Progenitor cell of endocrine pancreas (in vitro differentiated cells): ENCODE data around the gene CLSTN2. TPM values are rescaled to one million over a fixed set of nuclear protein-coding genes. Genes with fewer than 3 reads are reported as not detected.

ENCODE experiments used
- DNase-seq: peaks from one replicate; pipeline ENCODE4 v3.0.0; 2021; ENCODE audit warnings: low spot score; ENCODE audit not compliant: unreplicated experiment
- H3K27ac Mint-ChIP-seq: 2 replicates; pipeline ENCODE4 v1.8.0; 2021; ENCODE audit warnings: mild to moderate bottlenecking, moderate library complexity, mixed read lengths
- H3K27me3 Mint-ChIP-seq: 2 replicates; pipeline ENCODE4 v1.8.0; 2021; ENCODE audit warnings: mixed read lengths
- H3K36me3 Mint-ChIP-seq: 2 replicates; pipeline ENCODE4 v1.8.0; 2022; ENCODE audit warnings: mixed read lengths; ENCODE audit not compliant: insufficient read depth
- H3K4me1 Mint-ChIP-seq: 2 replicates; pipeline ENCODE4 v1.8.0; 2021; ENCODE audit warnings: low read depth, mixed read lengths
- H3K4me3 Mint-ChIP-seq: 2 replicates; pipeline ENCODE4 v1.8.0; 2021; ENCODE audit warnings: low read depth, mild to moderate bottlenecking, moderate library complexity, mixed read lengths
- H3K9me3 Mint-ChIP-seq: 2 replicates; pipeline ENCODE4 v1.8.0; 2021; ENCODE audit warnings: low read depth, mixed read lengths
- CTCF ChIP-seq: fragments of 200-600 bp; sonication (generic); IDR thresholded peaks from one replicate; pipeline ENCODE4 v1.5.0; 2021; ENCODE audit warnings: antibody characterized with exemption, mild to moderate bottlenecking; ENCODE audit not compliant: unreplicated experiment
- total RNA-seq: library from RNA; stranded (reverse); gene quantifications from 2 replicates; pipeline ENCODE4 v1.2.1, GENCODE V29; 2021

The CLSTN2 gene
- total RNA-seq, 1 donor from 2014 or later = 2.8 TPM

DNA sequence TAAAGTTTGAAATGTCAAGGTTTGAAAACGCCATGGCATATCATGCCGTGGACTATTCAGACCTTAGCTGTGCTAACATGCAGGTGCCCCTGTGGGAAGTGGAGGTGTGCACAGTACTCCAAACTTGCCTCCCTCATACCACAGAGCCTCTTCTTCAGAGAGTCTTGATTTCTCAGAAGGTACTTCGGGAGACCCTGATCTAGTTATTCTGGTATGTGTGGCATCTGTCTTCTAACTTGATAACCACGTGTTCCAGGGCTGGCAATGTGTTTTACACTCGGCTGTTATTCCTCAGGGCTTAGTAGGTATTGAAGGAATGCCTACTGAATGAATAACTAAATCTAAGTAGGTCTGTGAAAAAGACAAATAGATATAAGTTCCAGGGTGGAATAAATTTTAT is 309.9 kb downstream of the CLSTN2 start:
- no peak overlapping the region for H3K4me3 Mint-ChIP-seq
- DNase-seq = no peak
- no peaks in the 10 kb centered on the region for H3K36me3 Mint-ChIP-seq
- no peak for TF ChIP-seq CTCF
- no peak overlapping the region for H3K27ac Mint-ChIP-seq
- no peaks in the 10 kb centered on the region for H3K9me3 Mint-ChIP-seq
- H3K27me3 Mint-ChIP-seq = no peaks in the 10 kb centered on the region
- peaks cover 13% of the 10 kb centered on the region for H3K4me1 Mint-ChIP-seq

DNA sequence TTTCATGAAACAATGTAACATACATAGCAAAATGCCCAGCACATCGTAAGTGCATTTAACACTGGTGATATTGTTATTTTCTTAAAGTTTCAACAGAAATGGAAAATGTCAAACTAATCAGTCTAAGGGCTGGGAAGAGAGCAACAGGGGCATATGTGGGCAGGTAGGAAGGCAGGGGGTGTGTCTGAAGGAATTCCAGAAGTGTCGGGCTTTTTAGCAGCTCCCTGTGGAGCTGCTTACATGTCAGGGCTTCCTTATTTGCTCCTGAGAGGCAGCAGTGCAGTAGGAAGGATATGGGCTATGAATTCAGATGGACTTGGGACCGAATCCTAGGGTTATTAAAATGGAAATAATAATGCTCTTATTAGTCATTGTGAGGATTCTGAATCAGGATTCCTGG is 311.6 kb downstream of the CLSTN2 start:
- Mint-ChIP-seq H3K9me3 (no peaks in the 10 kb centered on the region), H3K4me3 (no peak overlapping the region), H3K36me3 (no peaks in the 10 kb centered on the region), H3K27ac (no peak overlapping the region), H3K4me1 (peaks cover 14% of the 10 kb centered on the region), H3K27me3 (no peaks in the 10 kb centered on the region)
- DNase-seq = no peak
- TF ChIP-seq CTCF = no peak

DNA sequence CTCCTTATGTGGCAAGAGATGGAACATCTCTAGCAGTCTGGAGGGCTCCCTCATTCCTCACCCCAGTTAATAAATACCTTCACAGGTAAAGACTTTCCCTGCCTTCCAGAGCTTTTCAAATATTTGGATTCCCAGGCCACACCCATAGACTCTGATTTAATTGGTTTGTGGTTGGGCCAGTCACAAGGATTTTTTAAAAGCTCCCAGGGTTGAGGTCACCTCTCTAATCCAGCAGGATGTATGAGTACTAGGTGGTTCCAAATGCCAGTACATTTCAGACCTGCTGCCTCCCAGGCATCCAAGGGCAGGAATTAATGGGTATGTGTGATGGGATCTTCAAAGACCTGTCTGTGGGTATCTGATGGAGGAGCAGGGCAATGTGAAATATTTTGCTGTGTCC is 312.8 kb downstream of the CLSTN2 start:
- no peak for DNase-seq
- no peak overlapping the region for H3K27ac Mint-ChIP-seq
- H3K4me1 Mint-ChIP-seq = peaks cover 18% of the 10 kb centered on the region
- H3K27me3 Mint-ChIP-seq = no peaks in the 10 kb centered on the region
- no peak overlapping the region for H3K4me3 Mint-ChIP-seq
- no peak for TF ChIP-seq CTCF
- no peaks in the 10 kb centered on the region for H3K36me3 Mint-ChIP-seq
- H3K9me3 Mint-ChIP-seq = no peaks in the 10 kb centered on the region

DNA sequence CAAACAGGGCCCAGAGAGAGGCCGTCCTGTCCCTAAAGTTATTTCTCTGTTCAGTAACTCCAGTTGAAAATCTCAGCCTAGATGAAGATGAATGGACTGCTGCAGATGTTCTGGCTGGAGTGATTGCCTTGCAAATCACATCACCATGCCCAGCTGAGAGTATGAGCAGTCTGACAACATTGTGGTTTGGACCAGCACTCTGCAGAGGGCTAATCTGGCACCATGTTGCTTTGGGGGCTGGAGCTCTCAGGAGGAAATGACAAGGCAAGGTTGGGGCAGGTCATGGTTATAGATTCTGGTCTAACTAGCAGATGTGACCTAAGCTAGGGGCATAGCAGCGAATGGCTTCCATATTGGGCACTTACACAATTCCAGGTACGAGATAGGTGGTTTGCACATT is 314.2 kb downstream of the CLSTN2 start:
- H3K4me1 Mint-ChIP-seq = peaks cover 18% of the 10 kb centered on the region
- H3K27me3 Mint-ChIP-seq = no peaks in the 10 kb centered on the region
- no peaks in the 10 kb centered on the region for H3K9me3 Mint-ChIP-seq
- H3K4me3 Mint-ChIP-seq = no peak overlapping the region
- no peak overlapping the region for H3K27ac Mint-ChIP-seq
- no peaks in the 10 kb centered on the region for H3K36me3 Mint-ChIP-seq
- TF ChIP-seq CTCF = no peak
- no peak for DNase-seq

DNA sequence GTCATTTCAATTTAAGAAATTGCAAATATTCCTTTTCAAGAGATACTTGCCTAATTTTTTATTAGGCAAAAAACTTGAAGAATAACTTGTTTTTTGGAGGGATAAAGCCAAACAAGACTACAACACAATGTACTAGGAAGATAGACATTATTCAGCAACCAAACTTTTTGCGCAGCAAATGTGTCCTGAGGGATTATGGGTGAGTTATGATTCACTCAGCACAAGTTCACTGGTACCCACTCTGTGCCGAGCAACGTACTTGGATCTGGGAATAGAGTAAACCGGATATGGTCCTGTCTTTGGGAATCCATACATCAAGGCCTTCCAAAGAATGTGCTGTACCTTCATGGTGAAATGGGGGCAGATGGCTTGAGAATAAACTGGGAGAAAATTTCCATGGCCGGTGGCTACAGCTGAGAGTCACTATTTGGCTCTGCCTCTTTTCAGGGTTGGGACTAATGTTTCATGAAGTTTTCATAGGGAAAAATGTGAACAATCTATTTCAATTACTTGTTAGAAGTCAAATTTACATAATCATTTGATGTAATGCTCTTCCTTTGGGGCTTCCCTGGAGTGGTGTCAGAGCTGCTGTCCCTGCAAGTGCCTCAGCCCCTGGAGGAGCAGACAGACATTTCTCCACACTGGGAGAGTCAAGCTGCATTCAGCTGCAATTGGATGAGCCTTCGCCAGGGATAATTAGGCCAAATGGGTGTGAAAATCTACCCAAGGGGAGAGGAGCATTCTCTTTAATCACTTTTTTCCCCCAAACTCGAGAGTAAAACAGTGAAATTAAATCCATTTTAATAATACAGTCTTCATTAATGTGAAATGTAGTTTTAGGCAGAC is 315.2 kb downstream of the CLSTN2 start:
- Mint-ChIP-seq H3K4me1 (peaks cover 18% of the 10 kb centered on the region), H3K9me3 (no peaks in the 10 kb centered on the region), H3K4me3 (no peak overlapping the region), H3K27me3 (no peaks in the 10 kb centered on the region), H3K27ac (no peak overlapping the region), H3K36me3 (no peaks in the 10 kb centered on the region)
- no peak for DNase-seq
- no peak for TF ChIP-seq CTCF
